HCT116 (cell line): ENCODE data around the gene SAMHD1. TPM values are rescaled to one million over a fixed set of nuclear protein-coding genes. Genes with fewer than 3 reads are reported as not detected.

Source experiments
- ATAC-seq: fragments of 200-7000 bp; cut with Tn5 transposase; 2 replicates; pipeline ENCODE4 v1.9.1; 2020; ENCODE audit warnings: mild to moderate bottlenecking, moderate library complexity
- BruUV-seq: library from RNA; stranded (reverse); fragments of 400-500 nt; replicated peaks from 2 replicates; lab custom pipeline; 2021; lab: Mats Ljungman, UMichigan
- CTCF ChIA-PET: fragments of 300-600 bp; sonication (Branson Sonifier 250); formaldehyde crosslinking; loops from one replicate; lab custom pipeline; 2021; ENCODE audit warnings: antibody characterized with exemption; lab: Charles Lee
- POLR2A ChIA-PET: fragments of 300-600, 350-600 bp; sonication (Branson Sonifier 250); formaldehyde crosslinking; loops from one replicate; lab custom pipeline; 2021; ENCODE audit warnings: antibody characterized with exemption; lab: Charles Lee
- RAD21 ChIA-PET, 2 experiments: fragments of 300-600 bp; sonication (Branson Sonifier 250); formaldehyde crosslinking; loops; one replicate each; lab custom pipeline; 2023; ENCODE audit warnings: low total read pairs in 2 of 2; ENCODE audit not compliant: uncharacterized antibody in 2 of 2, unreplicated experiment in 2 of 2, low non-redundant PET in 1 of 2; lab: Charles Lee
- DNase-seq: peaks from one replicate; pipeline ENCODE4 v3.0.0-alpha.2; 2010; ENCODE audit warnings: low read depth, low spot score
- H2AFZ ChIP-seq: fragments of 200-600 bp; shearing (Covaris generic), sonication (generic); 2 replicates; pipeline ENCODE4 v1.6.1; 2017; ENCODE audit warnings: low read depth, mixed run types, mixed read lengths, antibody characterized with exemption, low read length; ENCODE audit not compliant: poor library complexity, severe bottlenecking
- H3K27ac ChIP-seq: 2 replicates; pipeline ENCODE4 v1.5.1; 2012; ENCODE audit warnings: low read depth, low read length
- H3K27me3 ChIP-seq: fragments of 200-600 bp; sonication (generic); 2 replicates; pipeline ENCODE4 v1.6.1; 2016; ENCODE audit warnings: mixed run types, low read length, mixed read lengths; ENCODE audit not compliant: insufficient read depth
- H3K36me3 ChIP-seq, 2 experiments: fragments of 200-500 bp in 1 of 2; fragments of 200-600 bp in 1 of 2; sonication (Bioruptor generic) in 1 of 2; sonication (generic) in 1 of 2; 2 replicates each; pipeline versions ENCODE4 v1.5.1 to v1.6.1; 2014 to 2016; ENCODE audit warnings: low read length in 2 of 2, inconsistent platforms in 1 of 2, mixed read lengths in 1 of 2, mixed run types in 1 of 2; ENCODE audit not compliant: insufficient read depth in 2 of 2, control insufficient read depth in 1 of 2
- H3K4me1 ChIP-seq, 2 experiments: fragments of 200-600 bp in 1 of 2; sonication (generic) in 1 of 2; 2 replicates each; pipeline versions ENCODE4 v1.5.1 to v1.6.1; 2012 to 2017; ENCODE audit warnings: low read length in 2 of 2, inconsistent platforms in 1 of 2, mild to moderate bottlenecking in 1 of 2, mixed read lengths in 1 of 2, mixed run types in 1 of 2, moderate library complexity in 1 of 2; ENCODE audit not compliant: insufficient read depth in 2 of 2, control insufficient read depth in 1 of 2
- H3K4me2 ChIP-seq: fragments of 200-600 bp; sonication (generic); 2 replicates; pipeline ENCODE4 v1.6.1; 2017; ENCODE audit warnings: mixed run types, low read length, mixed read lengths
- H3K4me3 ChIP-seq, 2 experiments: fragments of 200-600 bp in 1 of 2; sonication (generic) in 1 of 2; replicated peaks in 1 of 2; 2 replicates each; pipeline ENCODE4 v1.5.1; 2011 to 2016; ENCODE audit warnings: low read length in 2 of 2, control low read depth in 1 of 2, low read depth in 1 of 2, mild to moderate bottlenecking in 1 of 2, mixed read lengths in 1 of 2, mixed run types in 1 of 2
- H3K79me2 ChIP-seq: fragments of 200-600 bp; sonication (generic); 2 replicates; pipeline ENCODE4 v1.6.1; 2017; ENCODE audit warnings: mild to moderate bottlenecking, mixed run types, low read length, moderate library complexity, mixed read lengths; ENCODE audit not compliant: insufficient read depth
- H3K9ac ChIP-seq: fragments of 200-600 bp; sonication (generic); 2 replicates; pipeline ENCODE4 v1.6.1; 2016; ENCODE audit warnings: low read length, mixed read lengths
- H3K9me2 ChIP-seq: fragments of 200-600 bp; sonication (generic), shearing (Covaris generic); 2 replicates; pipeline ENCODE4 v1.6.1; 2017; ENCODE audit warnings: mixed run types, mild to moderate bottlenecking, moderate library complexity; ENCODE audit not compliant: insufficient read depth
- H3K9me3 ChIP-seq, 2 experiments: fragments of 200-500 bp in 1 of 2; fragments of 200-600 bp in 1 of 2; sonication (Bioruptor generic) in 1 of 2; sonication (generic) in 1 of 2; 2 replicates each; pipeline ENCODE4 v1.6.1; 2014 to 2017; ENCODE audit warnings: low read length in 2 of 2, mixed read lengths in 2 of 2, inconsistent platforms in 1 of 2, low read depth in 1 of 2, mild to moderate bottlenecking in 1 of 2, mixed run types in 1 of 2, moderate library complexity in 1 of 2; ENCODE audit not compliant: control insufficient read depth in 1 of 2, insufficient read depth in 1 of 2
- H4K20me1 ChIP-seq: fragments of 200-600 bp; sonication (generic), shearing (Covaris generic); 2 replicates; pipeline ENCODE4 v1.6.1; 2017; ENCODE audit warnings: mixed run types, mild to moderate bottlenecking, moderate library complexity; ENCODE audit not compliant: insufficient read depth
- CBX3 ChIP-seq: IDR thresholded peaks from 2 replicates; pipeline ENCODE4 v1.6.1; 2012; ENCODE audit warnings: low read depth
- EGR1 ChIP-seq: IDR thresholded peaks from 2 replicates; pipeline ENCODE4 v1.6.1; 2012; ENCODE audit warnings: low read depth
- ELF1 ChIP-seq: IDR thresholded peaks from 2 replicates; pipeline ENCODE4 v1.6.1; 2012; ENCODE audit warnings: low read depth, borderline replicate concordance
- EZH2 ChIP-seq: fragments of 200-600 bp; sonication (generic); IDR thresholded peaks from 2 replicates; pipeline ENCODE4 v1.6.1; 2017; ENCODE audit warnings: antibody characterized with exemption, mixed run types
- EZH2phosphoT487 ChIP-seq: fragments of 200-600 bp; IDR thresholded peaks from 2 replicates; pipeline ENCODE4 v1.6.1; 2018; ENCODE audit warnings: antibody characterized with exemption, borderline replicate concordance
- JUND ChIP-seq: IDR thresholded peaks from 2 replicates; pipeline ENCODE4 v1.6.1; 2012
- POLR2A ChIP-seq: IDR thresholded peaks from 2 replicates; pipeline ENCODE4 v1.7.0; 2011; ENCODE audit warnings: borderline replicate concordance; ENCODE audit not compliant: insufficient read depth, insufficient read length; ENCODE audit errors: extremely low read depth
- POLR2AphosphoS5 ChIP-seq: IDR thresholded peaks from 2 replicates; pipeline ENCODE4 v1.6.1; 2011; ENCODE audit warnings: mild to moderate bottlenecking, low read depth, low read length, moderate library complexity
- RAD21 ChIP-seq: IDR thresholded peaks from 2 replicates; pipeline ENCODE4 v1.6.1; 2012; ENCODE audit warnings: low read depth, mild to moderate bottlenecking
- SIN3A ChIP-seq: IDR thresholded peaks from 2 replicates; pipeline ENCODE4 v1.6.1; 2012; ENCODE audit warnings: low read depth
- SP1 ChIP-seq: IDR thresholded peaks from 2 replicates; pipeline ENCODE4 v1.6.1; 2012; ENCODE audit warnings: low read depth
- TCF7L2 ChIP-seq: IDR thresholded peaks from 2 replicates; pipeline ENCODE4 v1.7.0; 2011; ENCODE audit warnings: borderline replicate concordance, inconsistent platforms; ENCODE audit not compliant: insufficient read depth, insufficient read length; ENCODE audit errors: extremely low read depth
- YY1 ChIP-seq: IDR thresholded peaks from 2 replicates; pipeline ENCODE4 v1.6.1; 2011; ENCODE audit warnings: low read length, low read depth, moderate library complexity, mild to moderate bottlenecking; ENCODE audit not compliant: insufficient replicate concordance; ENCODE audit errors: extremely low read depth
- ZBTB33 ChIP-seq: IDR thresholded peaks from 2 replicates; pipeline ENCODE4 v1.6.1; 2011; ENCODE audit warnings: mild to moderate bottlenecking, low read length, moderate library complexity; ENCODE audit not compliant: insufficient replicate concordance; ENCODE audit errors: extremely low read depth
- ZFX ChIP-seq: fragments of 450-650 bp; IDR thresholded peaks from 2 replicates; pipeline ENCODE4 v1.6.1; 2017
- ZNF274 ChIP-seq: fragments of 200-500 bp; sonication (Bioruptor generic); IDR thresholded peaks from 2 replicates; pipeline ENCODE4 v1.6.1; 2014; ENCODE audit warnings: mild to moderate bottlenecking, low read depth, low read length, inconsistent platforms
- intact Hi-C: fragments of 100-400 bp; cut with micrococcal nuclease; formaldehyde crosslinking; loops from 2 replicates; pipeline ENCODE4 v1.10.0; 2022
- total RNA-seq: library from RNA; stranded (reverse); gene quantifications from one replicate; pipeline ENCODE4 v1.2.1, GENCODE V29; 2021; ENCODE audit not compliant: unreplicated experiment
- TF ChIP-seq, protein P1 (sequence below): IDR thresholded peaks from 2 replicates; pipeline ENCODE4 v1.6.1; 2012
- TF ChIP-seq, protein P2 (sequence below), 3 experiments: fragments of 200-600 bp in 1 of 3; sonication (generic) in 1 of 3; IDR thresholded peaks in 2 of 3; conservative IDR thresholded peaks in 1 of 3; 2 replicates each; pipeline ENCODE4 v1.5.1; 2012 to 2017; ENCODE audit warnings: low read depth in 2 of 3, low read length in 2 of 3, antibody characterized with exemption in 1 of 3, borderline replicate concordance in 1 of 3, control low read depth in 1 of 3, mild to moderate bottlenecking in 1 of 3, mixed read lengths in 1 of 3, mixed run types in 1 of 3, moderate library complexity in 1 of 3; ENCODE audit not compliant: insufficient read depth in 1 of 3
- TF ChIP-seq, protein P3 (sequence below): IDR thresholded peaks from 2 replicates; pipeline ENCODE4 v1.6.1; 2012; ENCODE audit warnings: low read depth

Gene SAMHD1
- total RNA-seq, 1 experiment from 2014 or later = 21.4 TPM

- H2AFZ ChIP-seq = no peak overlapping the region
- peaks cover 22% of the 10 kb centered on the region; the same call in 1 of the 2 replicates for H3K79me2 ChIP-seq
- no peaks in the 10 kb centered on the region for H3K27me3 ChIP-seq
- H3K4me3 ChIP-seq = no peak overlapping the region
- no peak for ATAC-seq
- no peak for DNase-seq
- H4K20me1 ChIP-seq = no peaks in the 10 kb centered on the region
- no TSS peak for BruUV-seq
- intact Hi-C loops = no loop called here
- peaks cover 0 to 15% of the 10 kb centered on the region in 2 experiments; a peak in 2 of 4 replicates for H3K4me1 ChIP-seq
- no peak overlapping the region for H3K9ac ChIP-seq
- ChIA-PET CTCF (interaction anchor here (0.6 to 1.1 kb wide), 3 partner anchors 12 to 409 kb away, joined by 3 to 7 read pairs (median 3); no protein-coding TSS in a partner anchor), RAD21 (no interaction called here), POLR2A (interaction anchor here (2.0 kb wide), 1 partner anchor 12 kb away, joined by 7 read pairs; no protein-coding TSS in a partner anchor)
- no peak overlapping the region for H3K4me2 ChIP-seq
- TF ChIP-seq, protein P1, sequence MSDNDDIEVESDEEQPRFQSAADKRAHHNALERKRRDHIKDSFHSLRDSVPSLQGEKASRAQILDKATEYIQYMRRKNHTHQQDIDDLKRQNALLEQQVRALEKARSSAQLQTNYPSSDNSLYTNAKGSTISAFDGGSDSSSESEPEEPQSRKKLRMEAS = no peak
- TF ChIP-seq EGR1 = no peak
- no peak for TF ChIP-seq POLR2A
- TF ChIP-seq, protein P2, sequence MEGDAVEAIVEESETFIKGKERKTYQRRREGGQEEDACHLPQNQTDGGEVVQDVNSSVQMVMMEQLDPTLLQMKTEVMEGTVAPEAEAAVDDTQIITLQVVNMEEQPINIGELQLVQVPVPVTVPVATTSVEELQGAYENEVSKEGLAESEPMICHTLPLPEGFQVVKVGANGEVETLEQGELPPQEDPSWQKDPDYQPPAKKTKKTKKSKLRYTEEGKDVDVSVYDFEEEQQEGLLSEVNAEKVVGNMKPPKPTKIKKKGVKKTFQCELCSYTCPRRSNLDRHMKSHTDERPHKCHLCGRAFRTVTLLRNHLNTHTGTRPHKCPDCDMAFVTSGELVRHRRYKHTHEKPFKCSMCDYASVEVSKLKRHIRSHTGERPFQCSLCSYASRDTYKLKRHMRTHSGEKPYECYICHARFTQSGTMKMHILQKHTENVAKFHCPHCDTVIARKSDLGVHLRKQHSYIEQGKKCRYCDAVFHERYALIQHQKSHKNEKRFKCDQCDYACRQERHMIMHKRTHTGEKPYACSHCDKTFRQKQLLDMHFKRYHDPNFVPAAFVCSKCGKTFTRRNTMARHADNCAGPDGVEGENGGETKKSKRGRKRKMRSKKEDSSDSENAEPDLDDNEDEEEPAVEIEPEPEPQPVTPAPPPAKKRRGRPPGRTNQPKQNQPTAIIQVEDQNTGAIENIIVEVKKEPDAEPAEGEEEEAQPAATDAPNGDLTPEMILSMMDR (IDR thresholded peaks at IDR 0.05 in 2 of 3, conservative IDR thresholded peaks at IDR 0.05 in 1 of 3; ENCODE audit: borderline replicate concordance in 1 of 3, insufficient read depth in 1 of 3, low read depth in 2 of 3, low read length in 2 of 3) = no peak
- TF ChIP-seq ZFX = no peak
- TF ChIP-seq CBX3 = no peak
- TF ChIP-seq, protein P3, sequence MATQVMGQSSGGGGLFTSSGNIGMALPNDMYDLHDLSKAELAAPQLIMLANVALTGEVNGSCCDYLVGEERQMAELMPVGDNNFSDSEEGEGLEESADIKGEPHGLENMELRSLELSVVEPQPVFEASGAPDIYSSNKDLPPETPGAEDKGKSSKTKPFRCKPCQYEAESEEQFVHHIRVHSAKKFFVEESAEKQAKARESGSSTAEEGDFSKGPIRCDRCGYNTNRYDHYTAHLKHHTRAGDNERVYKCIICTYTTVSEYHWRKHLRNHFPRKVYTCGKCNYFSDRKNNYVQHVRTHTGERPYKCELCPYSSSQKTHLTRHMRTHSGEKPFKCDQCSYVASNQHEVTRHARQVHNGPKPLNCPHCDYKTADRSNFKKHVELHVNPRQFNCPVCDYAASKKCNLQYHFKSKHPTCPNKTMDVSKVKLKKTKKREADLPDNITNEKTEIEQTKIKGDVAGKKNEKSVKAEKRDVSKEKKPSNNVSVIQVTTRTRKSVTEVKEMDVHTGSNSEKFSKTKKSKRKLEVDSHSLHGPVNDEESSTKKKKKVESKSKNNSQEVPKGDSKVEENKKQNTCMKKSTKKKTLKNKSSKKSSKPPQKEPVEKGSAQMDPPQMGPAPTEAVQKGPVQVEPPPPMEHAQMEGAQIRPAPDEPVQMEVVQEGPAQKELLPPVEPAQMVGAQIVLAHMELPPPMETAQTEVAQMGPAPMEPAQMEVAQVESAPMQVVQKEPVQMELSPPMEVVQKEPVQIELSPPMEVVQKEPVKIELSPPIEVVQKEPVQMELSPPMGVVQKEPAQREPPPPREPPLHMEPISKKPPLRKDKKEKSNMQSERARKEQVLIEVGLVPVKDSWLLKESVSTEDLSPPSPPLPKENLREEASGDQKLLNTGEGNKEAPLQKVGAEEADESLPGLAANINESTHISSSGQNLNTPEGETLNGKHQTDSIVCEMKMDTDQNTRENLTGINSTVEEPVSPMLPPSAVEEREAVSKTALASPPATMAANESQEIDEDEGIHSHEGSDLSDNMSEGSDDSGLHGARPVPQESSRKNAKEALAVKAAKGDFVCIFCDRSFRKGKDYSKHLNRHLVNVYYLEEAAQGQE = no peak
- TF ChIP-seq ELF1 = no peak
- no peak for TF ChIP-seq EZH2
- no peak for TF ChIP-seq SIN3A
- TF ChIP-seq SP1 = no peak
- TF ChIP-seq ZBTB33 = no peak
- TF ChIP-seq YY1 = no peak
- no peak for TF ChIP-seq RAD21
- no peak for TF ChIP-seq ZNF274
- TF ChIP-seq JUND = no peak
- no peak for TF ChIP-seq POLR2AphosphoS5
- no peak for TF ChIP-seq TCF7L2
- TF ChIP-seq EZH2phosphoT487 = no peak
- H3K9me3 ChIP-seq = no peaks in the 10 kb centered on the region
- H3K9me2 ChIP-seq = no peaks in the 10 kb centered on the region
- H3K27ac ChIP-seq = no peak overlapping the region
- H3K36me3 ChIP-seq = no peaks in the 10 kb centered on the region
Measured at GRCh38 chr20:36848078-36848660, 103.3 kb downstream of the SAMHD1 start.
